IMR-90 (cell line): Measurements from ENCODE around the gene ZP3. TPM values are rescaled to one million over a fixed set of nuclear protein-coding genes. Genes with fewer than 3 reads are reported as not detected.

ENCODE experiments used
- ATAC-seq: fragments of 200-7000 bp; cut with Tn5 transposase; 2 replicates; pipeline ENCODE4 v1.9.1; 2020; ENCODE audit warnings: low read depth, mild to moderate bottlenecking, moderate library complexity
- BruUV-seq: library from RNA; stranded (reverse); fragments of 400-500 nt; replicated peaks from 2 replicates; lab custom pipeline; 2021; lab: Mats Ljungman, UMichigan
- CTCF ChIA-PET: fragments of 300-600 bp; formaldehyde crosslinking; extraction: SDS; loops from one replicate; lab custom pipeline; 2021; ENCODE audit warnings: antibody characterized with exemption; lab: Yijun Ruan, JAX
- POLR2A ChIA-PET: fragments of 300-600 bp; sonication (Branson Sonifier 250); formaldehyde crosslinking; loops from one replicate; lab custom pipeline; 2022; ENCODE audit warnings: antibody characterized with exemption; ENCODE audit not compliant: unreplicated experiment; lab: Charles Lee
- DNase-seq: peaks from one replicate; pipeline ENCODE4 v3.0.0; 2013
- H2AFZ ChIP-seq: replicated peaks from 2 replicates; pipeline ENCODE3; 2013; ENCODE audit warnings: low read length, mild to moderate bottlenecking; ENCODE audit not compliant: poor library complexity
- H2AK5ac ChIP-seq: 2 replicates; pipeline ENCODE4 v1.6.1; 2013; ENCODE audit warnings: low read depth, low read length, inconsistent platforms
- H2AK9ac ChIP-seq: replicated peaks from 2 replicates; pipeline ENCODE3; 2013; ENCODE audit warnings: mild to moderate bottlenecking, low read depth, low read length, moderate library complexity; ENCODE audit not compliant: poor library complexity
- H2BK120ac ChIP-seq: 2 replicates; pipeline ENCODE4 v1.6.1; 2013; ENCODE audit warnings: low read depth, low read length, inconsistent platforms
- H2BK15ac ChIP-seq: 3 replicates; pipeline ENCODE4 v1.6.1; 2013; ENCODE audit warnings: low read depth, low read length, inconsistent platforms
- H2BK20ac ChIP-seq: 2 replicates; pipeline ENCODE4 v1.6.1; 2013; ENCODE audit warnings: low read depth, mild to moderate bottlenecking, inconsistent platforms, low read length, moderate library complexity
- H2BK5ac ChIP-seq: 2 replicates; pipeline ENCODE4 v1.6.1; 2013; ENCODE audit warnings: mild to moderate bottlenecking, low read depth, low read length, inconsistent platforms; ENCODE audit not compliant: poor library complexity, severe bottlenecking
- H3K14ac ChIP-seq: replicated peaks from 2 replicates; pipeline ENCODE4 v1.6.1; 2013; ENCODE audit warnings: low read depth, low read length, inconsistent platforms
- H3K18ac ChIP-seq: 2 replicates; pipeline ENCODE4 v1.6.1; 2013; ENCODE audit warnings: low read depth, low read length, control low read depth
- H3K23ac ChIP-seq: 2 replicates; pipeline ENCODE4 v1.6.1; 2013; ENCODE audit warnings: low read depth, low read length, inconsistent platforms
- H3K27ac ChIP-seq: 2 replicates; pipeline ENCODE4 v1.5.1; 2013; ENCODE audit warnings: mild to moderate bottlenecking, control low read depth, low read length; ENCODE audit not compliant: insufficient read depth
- H3K27me3 ChIP-seq: 2 replicates; pipeline ENCODE4 v1.6.1; 2013; ENCODE audit warnings: low read length; ENCODE audit not compliant: control insufficient read depth, insufficient read depth
- H3K36me3 ChIP-seq: 2 replicates; pipeline ENCODE4 v1.6.1; 2013; ENCODE audit warnings: low read length, mixed read lengths; ENCODE audit not compliant: control insufficient read depth, insufficient read depth
- H3K4ac ChIP-seq: 2 replicates; pipeline ENCODE4 v1.6.1; 2013; ENCODE audit warnings: low read depth, low read length, inconsistent platforms
- H3K4me1 ChIP-seq: 2 replicates; pipeline ENCODE4 v1.6.1; 2013; ENCODE audit warnings: low read length, mixed read lengths; ENCODE audit not compliant: control insufficient read depth, insufficient read depth
- H3K4me2 ChIP-seq: 2 replicates; pipeline ENCODE4 v1.6.1; 2013; ENCODE audit warnings: low read depth, mild to moderate bottlenecking, control low read depth, low read length, moderate library complexity
- H3K4me3 ChIP-seq: 2 replicates; pipeline ENCODE4 v1.5.1; 2013; ENCODE audit warnings: low read depth, mild to moderate bottlenecking, control low read depth, low read length, moderate library complexity; ENCODE audit not compliant: insufficient read depth
- H3K56ac ChIP-seq: 2 replicates; pipeline ENCODE4 v1.6.1; 2013; ENCODE audit warnings: low read length, inconsistent platforms; ENCODE audit not compliant: insufficient read depth; ENCODE audit errors: extremely low read depth
- H3K79me1 ChIP-seq, 2 experiments: 2 replicates each; pipeline ENCODE4 v1.6.1; 2013; ENCODE audit warnings: low read length in 2 of 2, inconsistent platforms in 1 of 2, low read depth in 1 of 2
- H3K9ac ChIP-seq: 2 replicates; pipeline ENCODE4 v1.6.1; 2013; ENCODE audit warnings: low read depth, low read length, control low read depth
- H3K9me1 ChIP-seq: 2 replicates; pipeline ENCODE4 v1.6.1; 2013; ENCODE audit warnings: low read length, inconsistent platforms; ENCODE audit not compliant: insufficient read depth
- H3K9me3 ChIP-seq: 2 replicates; pipeline ENCODE4 v1.6.1; 2013; ENCODE audit warnings: low read length; ENCODE audit not compliant: control insufficient read depth, insufficient read depth
- H4K20me1 ChIP-seq: 2 replicates; pipeline ENCODE4 v1.6.1; 2013; ENCODE audit warnings: low read length, inconsistent platforms; ENCODE audit not compliant: insufficient read depth
- H4K5ac ChIP-seq: 2 replicates; pipeline ENCODE4 v1.6.1; 2013; ENCODE audit warnings: mild to moderate bottlenecking, low read depth, low read length, control low read depth
- H4K8ac ChIP-seq, 2 experiments: 2 replicates each; pipeline ENCODE4 v1.6.1; 2013; ENCODE audit warnings: low read depth in 2 of 2, low read length in 2 of 2, control low read depth in 1 of 2, inconsistent platforms in 1 of 2
- H4K91ac ChIP-seq: 2 replicates; pipeline ENCODE4 v1.6.1; 2013; ENCODE audit warnings: low read depth, low read length, inconsistent platforms; ENCODE audit not compliant: insufficient read depth
- BHLHE40 ChIP-seq: fragments of 150-350 bp; IDR thresholded peaks from 2 replicates; pipeline ENCODE4 v1.6.1; 2016; ENCODE audit warnings: mild to moderate bottlenecking, low read depth, low read length
- CEBPB ChIP-seq: IDR thresholded peaks from 2 replicates; pipeline ENCODE4 v1.6.1; 2012; ENCODE audit warnings: low read depth, low read length, improper control_type of control experiment
- FOS ChIP-seq: fragments of 150-350 bp; IDR thresholded peaks from 2 replicates; pipeline ENCODE4 v1.6.1; 2016; ENCODE audit warnings: low read depth, low read length
- MAFK ChIP-seq: IDR thresholded peaks from 2 replicates; pipeline ENCODE4 v1.6.1; 2012; ENCODE audit warnings: low read depth, low read length, improper control_type of control experiment
- MAZ ChIP-seq: IDR thresholded peaks from 2 replicates; pipeline ENCODE4 v1.6.1; 2012; ENCODE audit warnings: low read depth, mild to moderate bottlenecking, low read length, improper control_type of control experiment, moderate library complexity, borderline replicate concordance
- MXI1 ChIP-seq: IDR thresholded peaks from 2 replicates; pipeline ENCODE4 v1.6.1; 2012; ENCODE audit warnings: low read depth, mild to moderate bottlenecking, low read length, moderate library complexity, borderline replicate concordance
- NFE2L2 ChIP-seq: fragments of 150-350 bp; IDR thresholded peaks from 2 replicates; pipeline ENCODE4 v1.6.1; 2016; ENCODE audit warnings: low read depth, mild to moderate bottlenecking, low read length
- POLR2A ChIP-seq: IDR thresholded peaks from 2 replicates; pipeline ENCODE4 v1.6.1; 2012; ENCODE audit warnings: mild to moderate bottlenecking, low read depth, low read length
- RAD21 ChIP-seq: IDR thresholded peaks from 2 replicates; pipeline ENCODE4 v1.6.1; 2012; ENCODE audit warnings: low read length, improper control_type of control experiment
- SMC3 ChIP-seq: fragments of 150-350 bp; IDR thresholded peaks from 2 replicates; pipeline ENCODE4 v1.6.1; 2016; ENCODE audit warnings: low read depth, mild to moderate bottlenecking, antibody characterized with exemption, low read length, moderate library complexity
- WGBS, 2 experiments: methylation state at CpG; one replicate each; pipeline versions ENCODE4 v1.1.5 to v1.1.7; 2013; ENCODE audit warnings: missing lambda C conversion rate in 2 of 2; ENCODE audit not compliant: insufficient read length in 1 of 2; ENCODE audit errors: extremely low coverage in 2 of 2; 5-methylcytosine and 5-hydroxymethylcytosine counted together
- dilution Hi-C: fragments of 300-500 bp; cut with HindIII; formaldehyde crosslinking; loops from one replicate; pipeline ENCODE4 v1.14.3; 2018; ENCODE audit warnings: low sequenced_read_pairs; ENCODE audit not compliant: unreplicated experiment
- in situ Hi-C: fragments of 300-500 bp; cut with MboI; formaldehyde crosslinking; loops from 3 replicates; pipeline ENCODE4 v1.14.3; 2019; ENCODE audit warnings: low sequenced_read_pairs, inconsistent platforms, mixed read lengths
- intact Hi-C: fragments of 100-400 bp; cut with micrococcal nuclease; formaldehyde crosslinking; loops from 2 replicates; pipeline ENCODE4 v1.10.0; 2022
- polyA plus RNA-seq, 3 experiments: library from polyadenylated mRNA; depleted of rRNA; stranded (reverse); fragments of >200 nt; gene quantifications; 2 replicates each; pipeline ENCODE4 v1.2.3, GENCODE V29; 2012; ENCODE audit warnings: low replicate concordance in 1 of 3
- total RNA-seq: library from RNA; depleted of rRNA; stranded (reverse); fragments of >200 nt; gene quantifications from 2 replicates; pipeline ENCODE4 v1.2.3, GENCODE V29; 2012
- TF ChIP-seq, protein P1 (sequence below): conservative IDR thresholded peaks from 2 replicates; pipeline ENCODE4 v1.5.1; 2012; ENCODE audit warnings: mild to moderate bottlenecking, low read depth, low read length, improper control_type of control experiment
- TF ChIP-seq, protein P2 (sequence below): fragments of 150-350 bp; IDR thresholded peaks from 2 replicates; pipeline ENCODE4 v1.6.1; 2017; ENCODE audit warnings: mild to moderate bottlenecking, antibody characterized with exemption, low read length, low read depth

The ZP3 gene
- total and polyA plus RNA-seq, 2 of the 4 experiments (the other 2 are of a cell fraction): 0.54 to 0.67 TPM

GRCh38 chr7:76405738-76406137, 19.0 kb upstream of the ZP3 start:
- no TSS peak for BruUV-seq
- Histone ChIP-seq H3K27me3 (peaks cover 6% of the 10 kb centered on the region), H2BK20ac (no peak overlapping the region), H4K8ac (no peak overlapping the region), H3K23ac (no peak overlapping the region), H3K14ac (no peak overlapping the region), H2AFZ (no peak overlapping the region), H4K20me1 (no peaks in the 10 kb centered on the region), H2AK5ac (no peak overlapping the region), H4K5ac (no peak overlapping the region), H2BK5ac (no peak overlapping the region), H3K4me1 (no peaks in the 10 kb centered on the region), H3K18ac (no peak overlapping the region), H2AK9ac (no peak overlapping the region), H3K36me3 (no peaks in the 10 kb centered on the region), H3K9me1 (peaks cover 3% of the 10 kb centered on the region; the same call in 1 of the 2 replicates), H3K79me1 (no peaks in the 10 kb centered on the region), H3K56ac (no peak overlapping the region), H3K4me2 (no peak overlapping the region), H3K27ac (no peak overlapping the region), H3K4me3 (no peak overlapping the region), H3K9me3 (no peaks in the 10 kb centered on the region), H2BK120ac (no peak overlapping the region), H4K91ac (no peak overlapping the region), H3K9ac (no peak overlapping the region), H2BK15ac (no peak overlapping the region), H3K4ac (no peak overlapping the region)
- ChIA-PET POLR2A (no interaction called here), CTCF (no interaction called here)
- 100% methylated on average over 1 of the region's 9 CpGs; no CpG with 5 or more reads in 1 of the 2 experiments for WGBS, 2 experiments
- no peak for TF ChIP-seq MXI1
- TF ChIP-seq MAFK: no peak
- TF ChIP-seq SMC3: no peak
- TF ChIP-seq CEBPB: no peak
- TF ChIP-seq NFE2L2: no peak
- no peak for TF ChIP-seq POLR2A
- TF ChIP-seq BHLHE40: no peak
- TF ChIP-seq FOS: no peak
- TF ChIP-seq MAZ: no peak
- TF ChIP-seq, protein P1, sequence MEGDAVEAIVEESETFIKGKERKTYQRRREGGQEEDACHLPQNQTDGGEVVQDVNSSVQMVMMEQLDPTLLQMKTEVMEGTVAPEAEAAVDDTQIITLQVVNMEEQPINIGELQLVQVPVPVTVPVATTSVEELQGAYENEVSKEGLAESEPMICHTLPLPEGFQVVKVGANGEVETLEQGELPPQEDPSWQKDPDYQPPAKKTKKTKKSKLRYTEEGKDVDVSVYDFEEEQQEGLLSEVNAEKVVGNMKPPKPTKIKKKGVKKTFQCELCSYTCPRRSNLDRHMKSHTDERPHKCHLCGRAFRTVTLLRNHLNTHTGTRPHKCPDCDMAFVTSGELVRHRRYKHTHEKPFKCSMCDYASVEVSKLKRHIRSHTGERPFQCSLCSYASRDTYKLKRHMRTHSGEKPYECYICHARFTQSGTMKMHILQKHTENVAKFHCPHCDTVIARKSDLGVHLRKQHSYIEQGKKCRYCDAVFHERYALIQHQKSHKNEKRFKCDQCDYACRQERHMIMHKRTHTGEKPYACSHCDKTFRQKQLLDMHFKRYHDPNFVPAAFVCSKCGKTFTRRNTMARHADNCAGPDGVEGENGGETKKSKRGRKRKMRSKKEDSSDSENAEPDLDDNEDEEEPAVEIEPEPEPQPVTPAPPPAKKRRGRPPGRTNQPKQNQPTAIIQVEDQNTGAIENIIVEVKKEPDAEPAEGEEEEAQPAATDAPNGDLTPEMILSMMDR: no peak
- TF ChIP-seq, protein P2, sequence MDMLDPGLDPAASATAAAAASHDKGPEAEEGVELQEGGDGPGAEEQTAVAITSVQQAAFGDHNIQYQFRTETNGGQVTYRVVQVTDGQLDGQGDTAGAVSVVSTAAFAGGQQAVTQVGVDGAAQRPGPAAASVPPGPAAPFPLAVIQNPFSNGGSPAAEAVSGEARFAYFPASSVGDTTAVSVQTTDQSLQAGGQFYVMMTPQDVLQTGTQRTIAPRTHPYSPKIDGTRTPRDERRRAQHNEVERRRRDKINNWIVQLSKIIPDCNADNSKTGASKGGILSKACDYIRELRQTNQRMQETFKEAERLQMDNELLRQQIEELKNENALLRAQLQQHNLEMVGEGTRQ: no peak
- TF ChIP-seq RAD21: no peak
- dilution Hi-C loops: no loop called here
- ATAC-seq: no peak
- DNase-seq: no peak
- in situ Hi-C loops: no loop called here
- intact Hi-C loops: no loop called here
